Measurements from ENCODE around the gene SYTL1. TPM values are rescaled to one million over a fixed set of nuclear protein-coding genes. Genes with fewer than 3 reads are reported as not detected.

SYTL1 gene
- polyA plus RNA-seq, 3 donors = 6.6 to 8.3 (median 6.7) TPM

DNA sequence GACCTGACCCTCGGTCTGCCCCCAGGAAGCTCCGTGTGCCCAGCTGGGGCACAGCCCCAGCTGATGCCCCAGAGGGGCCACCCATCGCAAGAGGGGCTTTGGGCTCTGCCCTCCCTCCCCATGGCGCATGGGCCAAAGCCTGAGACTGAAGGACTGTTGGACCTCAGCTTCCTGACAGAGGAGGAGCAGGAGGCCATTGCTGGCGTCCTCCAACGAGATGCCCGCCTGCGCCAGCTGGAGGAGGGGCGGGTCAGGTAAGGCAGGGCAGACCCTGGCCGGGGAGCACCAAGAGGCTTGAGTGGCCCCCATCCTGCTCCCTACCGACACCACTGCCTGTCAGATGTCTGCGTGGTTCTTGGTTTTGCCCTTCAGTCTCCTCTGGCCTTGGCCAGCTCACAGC, 3.5 kb downstream of the SYTL1 start:
- no peak for DNase-seq (ENCODE audit: low read depth in 3 of 3, low spot score in 2 of 3)

DNA sequence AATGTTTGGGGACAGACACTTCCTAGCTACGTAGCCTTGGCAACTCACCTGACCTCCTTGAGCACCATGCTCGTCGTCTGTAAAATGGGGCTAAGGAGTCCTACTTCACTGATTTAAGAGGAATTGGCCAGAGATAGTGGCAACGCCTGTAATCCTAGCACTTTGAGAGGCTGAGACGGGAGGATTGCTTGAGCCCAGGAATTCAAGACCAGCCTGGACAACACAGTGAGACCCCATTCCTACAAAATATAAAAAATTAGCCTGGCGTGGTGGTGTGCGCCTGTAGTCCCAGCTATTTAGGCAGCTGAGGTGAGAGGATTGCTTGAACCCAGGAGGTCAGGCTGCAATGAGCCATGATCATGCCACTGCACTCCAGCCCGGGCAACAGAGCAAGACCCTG, 4.5 kb downstream of the SYTL1 start:
- no peak for DNase-seq (ENCODE audit: low read depth in 3 of 3, low spot score in 2 of 3)

DNA sequence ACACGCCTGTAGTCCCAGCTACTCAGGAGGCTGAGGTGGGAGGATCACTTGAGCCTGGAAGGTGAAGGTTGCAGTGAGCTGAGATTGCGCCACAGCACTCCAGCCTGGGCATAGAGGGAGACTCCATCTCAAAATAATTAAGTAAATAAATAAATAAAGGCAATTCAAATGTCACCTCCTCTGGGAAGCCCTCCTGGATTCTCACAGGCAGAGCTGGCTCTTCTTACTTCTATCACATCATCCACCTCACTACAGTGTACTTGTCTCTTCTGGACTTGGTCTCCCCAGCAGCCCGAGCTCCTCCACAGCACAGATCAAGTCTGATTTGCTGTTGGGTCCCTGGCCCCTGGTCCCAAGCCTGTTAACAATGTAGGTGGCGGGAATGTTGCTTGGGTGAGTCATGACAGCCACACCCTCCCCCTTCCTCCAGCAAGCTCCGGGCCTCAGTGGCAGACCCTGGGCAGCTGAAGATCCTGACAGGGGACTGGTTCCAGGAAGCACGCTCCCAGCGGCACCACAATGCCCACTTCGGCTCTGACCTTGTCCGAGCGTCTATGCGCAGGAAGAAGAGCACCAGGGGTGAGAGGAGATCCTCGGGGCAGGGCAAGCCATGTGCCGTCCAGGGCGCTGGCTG, 5.3 kb downstream of the SYTL1 start:
- DNase-seq (ENCODE audit: low read depth in 3 of 3, low spot score in 2 of 3) = no peak

DNA sequence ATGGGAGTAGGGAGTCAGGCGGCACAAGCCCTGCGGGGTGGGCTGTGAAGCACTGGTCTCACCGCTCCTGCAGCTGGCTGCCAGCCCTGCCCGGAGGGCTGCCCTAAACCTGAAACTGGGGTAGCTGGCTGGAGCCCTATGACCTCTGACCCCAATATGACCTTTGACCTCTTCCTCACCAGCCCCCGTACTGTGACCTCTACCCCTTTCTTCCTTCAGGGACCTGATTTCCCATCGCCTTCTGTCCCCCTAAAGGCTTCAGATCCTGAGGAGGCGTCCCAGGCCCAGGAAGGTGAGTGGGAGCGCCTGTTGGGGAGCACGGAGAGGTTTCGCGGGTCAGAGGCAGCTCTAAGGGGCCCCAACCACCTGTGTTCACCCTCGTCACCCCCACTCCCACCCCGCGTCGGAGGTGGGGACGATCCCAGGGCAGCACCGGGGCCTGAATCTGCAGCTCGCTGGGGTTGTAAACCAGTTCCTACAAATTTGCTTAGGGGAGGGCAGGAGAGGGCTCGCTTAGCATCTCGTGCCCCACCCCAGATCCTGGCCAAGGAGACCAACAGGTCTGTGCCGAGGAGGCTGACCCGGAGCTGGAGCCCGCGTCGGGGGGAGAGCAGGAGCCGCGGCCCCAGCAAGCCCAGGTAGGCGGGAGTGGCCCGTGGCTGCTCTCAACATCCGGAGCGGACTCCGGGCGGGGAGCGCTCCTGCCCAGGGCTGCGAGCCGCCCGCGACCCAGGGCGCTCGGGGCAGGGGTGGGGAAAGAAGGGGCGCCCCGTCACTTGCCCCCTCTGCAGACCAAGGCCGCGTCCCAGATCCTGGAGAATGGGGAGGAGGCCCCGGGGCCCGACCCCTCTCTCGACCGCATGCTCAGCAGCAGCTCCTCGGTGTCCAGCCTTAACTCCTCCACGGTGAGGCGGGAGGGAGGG, 7.3 kb downstream of the SYTL1 start:
- no peak for DNase-seq (ENCODE audit: low read depth in 3 of 3, low spot score in 2 of 3)

DNA sequence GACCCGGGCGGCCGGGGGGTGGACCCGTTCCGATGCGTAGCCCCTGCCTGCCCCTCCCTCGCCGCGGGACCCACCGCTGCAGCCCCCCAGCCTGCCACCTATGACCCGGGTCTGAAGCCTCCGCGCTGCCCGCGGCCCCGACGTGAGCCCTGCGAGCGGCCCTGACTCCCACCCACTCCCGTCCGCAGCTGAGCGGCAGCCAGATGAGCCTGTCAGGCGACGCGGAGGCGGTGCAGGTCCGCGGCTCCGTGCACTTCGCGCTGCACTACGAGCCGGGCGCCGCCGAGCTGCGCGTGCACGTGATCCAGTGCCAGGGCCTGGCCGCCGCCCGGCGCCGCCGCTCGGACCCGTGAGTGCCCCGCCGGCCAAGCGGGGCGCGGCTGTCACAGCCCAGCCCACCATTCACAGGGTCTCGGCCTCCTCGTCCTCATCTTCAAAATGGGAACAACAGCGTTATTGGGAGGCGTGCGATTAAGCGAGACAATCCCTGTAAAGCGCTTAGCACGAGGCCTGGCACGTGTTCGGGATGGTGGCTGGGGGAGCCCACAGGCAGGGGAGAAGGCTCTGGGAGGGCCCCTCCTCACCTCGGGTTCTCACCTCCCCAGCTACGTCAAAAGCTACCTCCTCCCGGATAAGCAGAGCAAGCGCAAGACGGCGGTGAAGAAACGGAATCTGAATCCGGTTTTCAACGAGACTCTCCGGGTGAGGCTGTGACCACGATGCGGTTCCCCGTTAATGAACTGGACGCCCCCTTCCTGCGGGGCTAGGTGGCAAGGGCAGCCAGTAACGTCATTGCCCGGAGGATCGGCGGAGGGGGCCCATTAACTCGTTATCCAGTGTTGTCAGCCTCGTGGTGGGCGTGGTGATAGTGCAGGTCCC, 8.2 kb downstream of the SYTL1 start:
- DNase-seq (ENCODE audit: low read depth in 3 of 3, low spot score in 2 of 3) = peak in 1 of 3 donors; percentile 58

DNA sequence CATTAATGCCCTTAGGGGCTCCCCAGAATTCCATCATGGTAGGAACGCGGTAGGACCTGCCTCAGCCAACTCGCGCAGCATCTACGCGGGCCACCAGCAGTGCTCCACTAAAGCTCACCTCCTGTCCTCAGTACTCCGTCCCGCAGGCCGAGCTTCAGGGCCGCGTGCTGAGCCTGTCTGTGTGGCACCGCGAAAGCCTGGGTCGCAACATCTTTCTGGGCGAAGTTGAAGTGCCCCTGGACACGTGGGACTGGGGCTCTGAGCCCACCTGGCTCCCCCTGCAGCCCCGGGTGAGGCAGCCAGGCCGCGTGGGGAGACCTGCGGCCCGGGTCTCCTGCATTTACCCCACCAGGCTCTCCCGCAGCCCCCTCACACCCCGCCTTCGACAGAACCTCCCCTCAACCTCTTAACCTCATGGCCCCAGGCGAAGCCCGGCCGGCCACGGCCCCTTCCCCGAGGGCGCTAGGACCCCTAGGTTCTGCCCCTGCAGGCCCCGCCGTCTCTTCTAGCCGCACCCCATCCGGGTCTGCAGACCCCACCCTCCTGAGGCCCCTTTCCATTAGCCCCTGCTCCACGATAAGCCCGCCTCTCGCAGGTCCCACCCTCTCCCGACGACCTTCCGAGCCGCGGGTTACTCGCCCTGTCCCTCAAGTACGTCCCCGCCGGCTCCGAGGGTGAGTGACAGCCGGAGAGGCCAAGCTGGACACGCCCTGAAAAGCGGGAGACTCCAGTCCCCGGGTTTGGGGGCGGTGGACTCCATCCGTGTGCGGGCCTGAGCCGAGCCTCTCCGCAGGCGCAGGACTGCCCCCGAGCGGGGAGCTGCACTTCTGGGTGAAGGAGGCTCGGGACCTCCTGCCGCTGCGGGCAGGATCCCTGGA, 9.1 kb downstream of the SYTL1 start:
- no peak for DNase-seq (ENCODE audit: low read depth in 3 of 3, low spot score in 2 of 3)

DNA sequence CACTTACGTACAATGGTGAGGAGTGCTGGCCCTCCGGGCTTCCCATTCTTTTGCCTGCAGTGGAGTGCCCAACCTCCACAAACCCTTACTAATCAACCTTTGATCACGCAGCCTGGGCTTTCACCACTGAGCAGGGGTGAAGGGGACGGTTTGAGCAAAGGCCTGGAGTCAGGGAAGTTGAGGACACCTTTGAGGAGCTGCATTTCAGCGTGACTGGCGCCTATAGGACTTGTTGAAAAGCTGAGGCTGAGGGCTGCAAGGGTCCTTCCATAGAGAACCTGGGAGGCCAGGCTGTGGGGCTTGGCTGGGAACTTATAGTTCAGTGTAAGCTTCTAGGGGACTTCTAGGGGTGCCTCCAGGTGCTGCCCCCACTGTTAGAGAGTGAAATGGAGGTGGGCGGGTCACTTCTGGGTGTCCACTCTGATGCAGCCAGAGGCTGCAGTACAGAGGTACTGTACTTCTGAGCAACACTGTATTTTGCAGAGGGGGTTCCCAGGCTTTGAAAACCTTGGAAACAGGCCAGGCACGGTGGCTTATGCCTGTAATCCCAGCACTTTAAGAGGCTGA, 9.8 kb downstream of the SYTL1 start:
- no peak for DNase-seq (ENCODE audit: low read depth in 3 of 3, low spot score in 2 of 3)

DNA sequence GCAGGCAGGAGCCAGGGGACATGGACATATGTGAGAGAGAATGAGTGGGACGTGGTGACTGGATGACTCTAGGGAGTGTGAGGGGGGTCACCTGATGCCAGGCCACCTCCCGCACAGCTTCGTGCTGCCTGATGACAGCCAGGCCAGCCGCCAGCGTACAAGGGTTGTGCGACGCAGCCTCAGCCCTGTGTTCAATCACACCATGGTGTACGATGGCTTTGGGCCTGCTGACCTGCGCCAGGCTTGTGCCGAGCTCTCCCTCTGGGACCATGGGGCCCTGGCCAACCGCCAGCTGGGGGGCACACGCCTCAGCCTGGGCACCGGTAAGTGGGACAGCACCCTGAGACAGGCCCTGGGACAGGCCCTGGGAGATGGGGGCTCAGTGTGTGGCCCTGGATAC, 11.3 kb downstream of the SYTL1 start:
- DNase-seq (ENCODE audit: low read depth in 3 of 3, low spot score in 2 of 3) = no peak

DNA sequence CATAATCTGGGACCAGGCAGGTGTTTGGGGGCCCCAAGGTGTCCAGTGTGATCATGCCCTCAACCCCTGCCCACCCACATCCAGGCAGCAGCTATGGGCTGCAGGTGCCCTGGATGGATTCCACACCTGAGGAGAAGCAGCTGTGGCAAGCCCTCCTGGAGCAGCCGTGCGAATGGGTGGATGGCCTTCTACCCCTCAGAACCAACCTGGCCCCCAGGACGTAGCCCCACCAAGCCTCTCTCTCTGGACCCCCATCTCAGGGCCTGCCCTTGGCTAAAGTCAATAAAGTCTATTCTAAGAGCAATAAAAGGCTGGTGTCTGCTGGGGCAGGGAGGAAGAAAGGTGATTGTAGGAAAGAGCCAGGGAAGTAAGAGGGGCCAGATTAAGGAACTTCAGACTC, 11.8 kb downstream of the SYTL1 start:
- no peak for DNase-seq (ENCODE audit: low read depth in 3 of 3, low spot score in 2 of 3)

DNA sequence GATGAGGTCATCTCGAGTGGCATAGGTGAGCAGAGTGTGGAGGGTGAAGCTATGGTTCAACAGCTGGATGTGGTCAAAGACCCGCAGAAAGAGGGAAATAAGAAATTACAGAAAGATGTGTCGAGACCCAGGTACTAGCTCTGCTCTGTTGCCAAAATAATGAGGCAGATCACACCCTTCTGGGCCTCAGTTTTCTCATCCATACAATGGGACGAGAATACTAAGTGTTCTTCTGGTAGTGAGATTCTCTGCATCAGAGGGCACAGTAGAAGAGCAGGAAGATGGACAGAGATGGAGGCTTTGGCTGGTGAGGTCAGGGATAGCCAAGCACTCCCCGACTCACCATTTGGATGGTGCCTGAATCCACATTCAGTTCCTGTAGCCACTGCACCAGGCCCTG, 13.9 kb downstream of the SYTL1 start:
- DNase-seq (ENCODE audit: low read depth in 3 of 3, low spot score in 2 of 3) = no peak

DNA sequence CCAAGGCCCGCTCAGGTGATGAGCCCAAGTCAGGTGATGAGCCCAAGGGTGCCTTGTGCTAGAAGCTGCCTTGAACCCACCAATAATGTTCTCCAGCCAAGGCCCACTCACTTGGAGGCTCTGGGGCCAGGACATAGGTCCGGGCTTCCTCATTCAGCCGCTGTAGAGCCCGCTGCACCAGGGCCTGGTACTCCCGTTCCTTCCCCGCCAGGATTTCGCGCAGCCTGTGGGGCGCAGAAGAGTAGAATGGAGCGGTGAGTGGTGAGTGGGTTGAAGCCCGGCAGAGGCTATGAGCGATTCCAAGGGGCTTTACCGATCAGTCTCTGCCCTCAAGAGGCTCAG, 14.4 kb downstream of the SYTL1 start:
- DNase-seq (ENCODE audit: low read depth in 3 of 3, low spot score in 2 of 3) = no peak

DNA sequence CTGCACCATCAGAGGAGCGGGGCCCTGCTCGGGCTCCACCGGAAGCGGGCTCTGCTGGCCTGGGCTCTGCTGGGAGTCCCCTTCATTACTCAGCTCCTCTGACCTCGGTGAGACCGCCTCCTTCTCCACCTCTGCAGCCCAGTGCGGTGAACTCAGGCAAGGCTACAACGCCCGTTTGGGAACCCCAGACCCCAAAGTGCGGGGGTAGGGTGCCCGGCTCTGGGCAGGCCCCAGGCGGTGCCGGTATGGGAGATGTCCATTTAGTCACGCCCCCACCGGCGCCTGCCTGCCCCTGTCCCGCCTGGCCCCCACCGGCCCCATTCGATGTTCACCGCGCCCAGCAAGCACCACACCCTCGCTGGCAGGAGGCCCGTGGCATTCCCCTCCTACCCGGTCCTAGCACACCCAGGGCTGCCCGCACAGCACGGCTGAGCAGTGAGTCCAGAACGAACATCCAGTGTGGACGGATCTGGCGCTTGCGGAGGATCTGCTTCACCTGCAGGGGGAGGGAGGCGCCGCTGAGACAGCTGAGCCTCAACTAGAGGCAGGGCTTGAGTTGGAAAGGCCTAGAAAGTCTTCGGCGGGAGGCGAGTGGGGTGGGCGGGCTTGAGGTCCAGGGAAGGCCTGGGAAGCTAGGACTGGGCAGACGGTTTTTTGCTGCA, 14.9 kb downstream of the SYTL1 start:
- no peak for DNase-seq (ENCODE audit: low read depth in 3 of 3, low spot score in 2 of 3)

DNA sequence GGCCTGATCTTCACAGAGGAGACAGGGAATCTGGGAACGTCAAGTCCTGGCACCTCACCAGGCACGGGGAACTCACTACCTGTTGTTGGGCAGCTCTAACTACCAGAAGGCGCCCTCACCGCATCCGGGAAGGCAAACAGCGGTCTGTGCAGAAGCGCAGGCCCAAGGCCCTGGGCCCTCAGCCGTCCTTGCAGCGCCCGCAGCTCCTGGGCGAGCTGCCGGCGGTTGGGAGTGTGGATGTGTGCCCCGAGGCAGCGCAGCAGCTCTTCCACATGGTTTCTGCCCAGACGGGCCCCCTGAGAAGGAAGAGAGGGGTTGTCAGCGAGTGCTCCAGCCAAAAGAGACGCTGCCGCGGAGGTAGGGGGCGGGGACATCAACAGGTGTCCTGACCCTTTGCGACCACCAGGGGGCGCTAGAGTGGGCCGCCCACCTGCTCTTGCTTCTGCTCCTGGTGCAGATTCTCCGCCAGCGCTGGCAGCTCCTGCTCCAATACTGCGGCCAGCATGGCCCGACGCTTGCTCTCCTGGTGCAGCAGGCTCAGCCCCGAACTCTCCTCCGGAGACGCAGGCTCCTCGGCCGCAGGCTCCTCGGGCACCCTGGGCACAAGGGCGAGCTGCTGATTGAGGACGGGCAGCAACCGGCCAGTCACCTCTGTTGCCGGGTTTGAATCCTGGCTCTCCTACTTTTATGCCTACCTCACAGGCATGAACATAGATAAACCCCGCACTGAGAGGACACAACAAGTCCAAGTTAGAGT, 15.6 kb downstream of the SYTL1 start:
- no peak for DNase-seq (ENCODE audit: low read depth in 3 of 3, low spot score in 2 of 3)

DNA sequence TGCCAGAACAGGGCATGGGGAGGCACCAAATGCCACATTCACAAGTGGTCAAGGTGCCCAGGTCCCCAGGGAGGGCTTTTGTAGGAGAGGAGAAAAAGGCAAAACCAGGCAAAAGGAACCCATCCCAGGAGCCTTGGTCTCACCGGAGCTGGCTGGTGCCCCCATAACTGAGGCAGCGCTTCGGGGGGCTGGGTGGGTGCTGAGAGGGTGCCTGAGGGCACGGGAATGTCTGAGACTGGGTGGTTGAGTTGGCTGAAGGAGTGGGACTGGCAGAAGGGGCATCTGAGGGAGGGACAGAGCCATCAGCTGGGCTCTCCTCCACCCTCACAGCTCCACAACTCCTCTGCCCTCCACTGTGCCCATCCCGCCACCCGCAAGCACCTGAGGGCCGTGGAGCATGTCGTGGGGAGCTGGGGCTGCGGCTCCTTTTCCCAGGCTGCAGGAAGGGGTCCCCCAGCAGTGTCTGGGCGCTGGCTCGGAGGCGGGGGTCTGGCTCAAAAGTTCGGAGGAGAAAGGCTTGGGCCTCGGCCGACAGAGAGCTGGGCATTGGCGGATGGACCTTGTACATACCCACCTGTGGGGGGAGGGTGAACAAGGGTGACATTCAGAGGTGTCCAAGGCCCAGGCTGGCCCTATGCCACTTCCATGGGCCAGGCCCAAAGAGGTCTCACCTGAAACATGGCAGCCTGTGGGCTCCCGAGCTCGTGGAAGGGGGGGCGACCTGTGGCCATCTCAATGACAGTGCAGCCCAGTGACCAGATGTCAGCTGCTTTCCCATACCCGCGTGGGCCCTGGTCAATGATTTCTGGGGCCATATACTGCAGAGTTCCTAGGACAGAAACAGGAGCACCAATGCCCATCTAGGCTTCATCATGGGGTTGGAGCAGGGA, 16.5 kb downstream of the SYTL1 start:
- DNase-seq (ENCODE audit: low read depth in 3 of 3, low spot score in 2 of 3) = no peak

DNA sequence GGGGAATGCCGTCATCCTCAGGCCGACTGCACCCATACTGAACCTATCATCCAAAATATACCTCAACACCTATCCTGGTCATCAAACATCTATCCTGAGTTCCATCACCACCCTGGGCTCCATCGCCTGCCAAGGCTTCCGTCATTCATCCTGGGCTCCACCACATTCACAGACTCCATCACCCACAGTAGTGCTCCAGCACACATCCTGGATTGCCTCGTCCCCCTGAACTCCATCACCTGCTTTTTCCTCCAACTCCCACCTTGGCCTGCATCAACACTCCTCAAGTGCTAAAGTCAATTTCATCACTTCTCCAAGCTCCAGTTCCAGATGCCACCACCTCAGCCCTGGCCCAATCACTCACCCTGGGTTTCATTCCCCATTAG, 17.1 kb downstream of the SYTL1 start:
- DNase-seq (ENCODE audit: low read depth in 3 of 3, low spot score in 2 of 3) = no peak

DNA sequence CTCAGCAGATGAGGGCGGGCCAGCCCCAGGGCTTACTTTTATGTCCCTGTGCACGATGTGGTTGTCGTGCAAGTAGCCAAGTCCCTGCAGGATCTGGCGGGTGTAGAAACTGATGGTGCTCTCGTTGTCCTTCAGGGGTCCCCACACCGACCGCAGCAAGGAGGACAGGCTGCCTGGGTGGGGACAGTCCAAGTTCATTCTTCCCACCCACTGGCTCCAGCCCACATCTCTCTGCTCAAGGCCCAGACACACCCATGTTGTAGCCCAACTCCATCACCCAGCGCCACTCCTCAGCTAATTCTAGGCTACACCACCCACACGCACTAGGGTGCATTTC, 18.0 kb downstream of the SYTL1 start:
- DNase-seq (ENCODE audit: low read depth in 3 of 3, low spot score in 2 of 3) = no peak

DNA sequence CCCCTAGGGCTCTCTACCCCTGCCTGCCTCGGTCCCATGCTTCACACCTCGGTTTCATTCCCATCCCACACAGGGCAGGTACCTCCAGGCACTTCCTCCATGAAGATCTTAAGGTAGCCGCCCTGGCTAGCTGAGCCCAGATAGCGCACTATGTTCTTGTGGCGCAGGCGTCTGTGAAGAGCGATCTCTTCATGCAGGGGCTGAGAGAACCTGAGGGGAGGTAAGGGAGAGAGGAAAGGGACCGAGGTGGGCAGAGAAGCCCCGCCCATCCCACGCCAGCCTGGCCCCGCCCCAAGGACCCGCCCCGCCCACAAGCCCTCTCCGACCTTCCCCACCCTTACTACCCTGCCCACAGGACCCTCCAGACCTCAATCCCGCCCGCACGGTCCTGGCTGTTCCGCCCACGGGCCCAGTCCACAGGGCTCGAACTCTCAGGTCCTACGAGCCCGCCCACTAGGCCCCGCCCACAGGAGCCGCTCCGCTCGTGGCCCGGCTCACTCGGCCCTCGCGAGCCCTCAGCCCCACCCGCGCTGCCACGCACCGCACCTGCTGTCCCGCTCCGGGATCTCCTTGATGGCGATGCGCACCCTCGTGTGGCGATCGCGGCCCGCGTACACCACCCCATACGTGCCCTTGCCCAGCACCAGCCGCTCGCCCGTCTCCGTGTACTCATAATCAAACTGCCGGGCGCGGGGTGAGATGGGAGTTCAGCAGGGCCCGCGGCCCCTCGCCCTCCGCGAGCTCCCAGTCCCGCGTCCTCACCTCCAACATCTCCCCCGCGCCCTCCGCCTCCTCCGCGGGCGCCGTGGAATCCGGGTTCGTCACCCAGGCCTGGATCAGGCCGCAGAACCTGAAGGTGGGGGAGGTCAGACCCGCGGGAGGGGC, 18.6 kb downstream of the SYTL1 start:
- no peak for DNase-seq (ENCODE audit: low read depth in 3 of 3, low spot score in 2 of 3)
